Muscle of leg (tissue), 11 donors: ENCODE results near the gene CEP120. TPM values are rescaled to one million over a fixed set of nuclear protein-coding genes. Genes with fewer than 3 reads are reported as not detected.

Experiments used
- DNase-seq: peaks from one replicate; pipeline ENCODE4 v3.0.0; 2013
- H3K27ac ChIP-seq: one replicate; pipeline ENCODE4 v1.5.1; 2013; ENCODE audit warnings: mild to moderate bottlenecking, low read length, control low read depth
- H3K27me3 ChIP-seq: one replicate; pipeline ENCODE4 v1.6.1; 2013; ENCODE audit warnings: low read length; ENCODE audit not compliant: control insufficient read depth, insufficient read depth
- H3K36me3 ChIP-seq: one replicate; pipeline ENCODE4 v1.6.1; 2013; ENCODE audit warnings: low read length; ENCODE audit not compliant: control insufficient read depth, insufficient read depth
- H3K4me1 ChIP-seq: one replicate; pipeline ENCODE4 v1.6.1; 2013; ENCODE audit warnings: low read length; ENCODE audit not compliant: control insufficient read depth, insufficient read depth
- H3K4me3 ChIP-seq: one replicate; pipeline ENCODE4 v1.5.1; 2013; ENCODE audit warnings: low read length, control low read depth
- H3K9me3 ChIP-seq: replicated peaks from 2 replicates; pipeline ENCODE4 v1.6.1; 2013; ENCODE audit warnings: low read depth, low read length; ENCODE audit not compliant: control insufficient read depth
- WGBS: methylation state at CpG from one replicate; pipeline ENCODE4 v1.1.5; 2013; ENCODE audit warnings: missing lambda C conversion rate; ENCODE audit not compliant: insufficient coverage; 5-methylcytosine and 5-hydroxymethylcytosine counted together
- polyA plus RNA-seq, 8 donors: library from polyadenylated mRNA; unstranded; fragments of 120-200 nt; gene quantifications; one replicate each; pipeline versions ENCODE4 v1.2.1 to v1.2.3, GENCODE V29; 2013; ENCODE audit warnings: inconsistent platforms in 1 of 8, low replicate concordance in 1 of 8; ENCODE audit not compliant: insufficient read length in 8 of 8, insufficient read depth in 1 of 8
- total RNA-seq: library from RNA; stranded (reverse); fragments of 120-200 nt; gene quantifications from one replicate; pipeline ENCODE4 v1.2.4, GENCODE V29; 2013

Gene CEP120
- total and polyA plus RNA-seq, 9 donors, result 7.9 to 14.9 (median 12.1) TPM

DNA sequence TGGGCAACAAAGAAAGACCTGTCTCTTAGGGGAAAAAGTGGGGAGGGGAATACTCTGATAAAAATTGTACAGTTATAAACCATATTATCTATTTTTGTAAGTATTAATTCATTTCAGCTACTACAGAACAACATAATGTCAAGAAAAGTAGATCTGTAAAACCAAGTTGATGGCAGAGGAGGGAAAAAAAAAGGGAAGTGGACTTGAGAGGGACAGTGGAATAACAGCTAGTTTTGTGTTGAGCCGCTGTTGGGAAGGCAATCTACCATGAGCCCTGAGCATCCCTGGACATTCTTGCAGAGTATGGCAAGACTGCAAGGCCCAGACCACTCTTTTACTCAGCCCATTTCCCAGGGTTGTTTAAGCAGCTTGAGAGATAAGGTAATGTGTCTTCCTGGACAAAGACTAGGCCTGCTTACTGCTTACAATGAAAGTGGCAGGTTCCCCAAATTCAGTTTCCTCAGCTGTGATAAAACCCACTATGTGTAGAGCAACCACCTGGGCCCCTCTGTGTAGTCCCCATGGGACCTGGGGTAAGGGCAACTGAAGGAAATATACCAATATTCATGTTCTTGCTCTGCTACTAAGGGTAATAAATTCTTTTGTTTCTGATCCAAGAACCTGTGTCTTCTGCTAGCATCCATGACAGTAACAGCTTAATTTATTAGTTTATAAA lies 25.0 kb downstream of the CEP120 start:
- Histone ChIP-seq H3K4me1 (no peaks in the 10 kb centered on the region), H3K36me3 (peaks cover 18% of the 10 kb centered on the region), H3K4me3 (no peak overlapping the region), H3K9me3 (no peaks in the 10 kb centered on the region), H3K27ac (no peak overlapping the region), H3K27me3 (no peaks in the 10 kb centered on the region)
- DNase-seq, result no peak
- 100% methylated on average over 1 of the region's 1 CpG for WGBS

DNA sequence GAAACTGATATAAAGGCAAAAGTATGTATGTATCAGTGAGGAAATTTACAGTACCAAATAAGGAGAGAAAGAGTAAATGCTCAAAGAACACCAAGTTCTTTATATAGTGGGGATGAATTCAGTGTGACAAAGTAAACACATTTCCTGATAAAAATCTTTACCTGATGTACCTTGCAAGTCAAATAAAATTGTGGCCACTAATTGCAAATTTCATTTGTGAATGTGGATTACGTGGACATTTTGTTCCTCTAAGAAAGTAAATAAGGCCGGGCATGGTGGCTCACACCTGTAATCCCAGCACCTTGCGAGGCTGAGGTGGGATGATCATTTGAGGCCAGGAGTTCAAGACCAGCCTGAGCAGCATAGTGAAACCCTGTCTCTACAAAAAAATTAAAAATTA lies 25.7 kb downstream of the CEP120 start:
- H3K9me3 ChIP-seq, result no peaks in the 10 kb centered on the region
- 100% methylated on average over 1 of the region's 3 CpGs for WGBS
- H3K27me3 ChIP-seq, result no peaks in the 10 kb centered on the region
- H3K36me3 ChIP-seq, result peaks cover 16% of the 10 kb centered on the region
- DNase-seq, result no peak
- no peak overlapping the region for H3K4me3 ChIP-seq
- H3K27ac ChIP-seq, result no peak overlapping the region
- no peaks in the 10 kb centered on the region for H3K4me1 ChIP-seq

DNA sequence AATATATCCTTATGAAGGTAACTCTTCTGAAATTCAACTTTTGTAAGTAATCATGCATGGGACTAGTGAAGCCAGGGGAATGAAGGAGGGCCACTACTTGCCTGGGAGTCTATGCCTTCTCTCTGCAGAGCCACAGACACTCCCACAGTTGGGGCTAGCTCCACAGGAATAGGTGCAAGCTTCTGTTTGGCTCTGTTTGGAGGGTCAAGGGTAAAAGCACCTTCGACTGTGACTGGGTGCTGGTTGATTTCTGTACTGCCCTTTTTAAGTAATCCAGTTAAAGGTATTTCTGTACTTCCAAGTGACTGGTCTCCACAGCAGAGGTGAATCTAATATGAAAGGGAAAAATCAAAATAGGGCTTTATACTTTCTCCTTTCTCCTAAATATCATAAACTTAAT lies 32.2 kb downstream of the CEP120 start:
- no CpG with 5 or more reads among the region's 1 CpG for WGBS
- no peaks in the 10 kb centered on the region for H3K27me3 ChIP-seq
- H3K36me3 ChIP-seq, result peaks cover 12% of the 10 kb centered on the region
- H3K4me1 ChIP-seq, result no peaks in the 10 kb centered on the region
- H3K27ac ChIP-seq, result no peak overlapping the region
- DNase-seq, result no peak
- H3K9me3 ChIP-seq, result no peaks in the 10 kb centered on the region
- no peak overlapping the region for H3K4me3 ChIP-seq

DNA sequence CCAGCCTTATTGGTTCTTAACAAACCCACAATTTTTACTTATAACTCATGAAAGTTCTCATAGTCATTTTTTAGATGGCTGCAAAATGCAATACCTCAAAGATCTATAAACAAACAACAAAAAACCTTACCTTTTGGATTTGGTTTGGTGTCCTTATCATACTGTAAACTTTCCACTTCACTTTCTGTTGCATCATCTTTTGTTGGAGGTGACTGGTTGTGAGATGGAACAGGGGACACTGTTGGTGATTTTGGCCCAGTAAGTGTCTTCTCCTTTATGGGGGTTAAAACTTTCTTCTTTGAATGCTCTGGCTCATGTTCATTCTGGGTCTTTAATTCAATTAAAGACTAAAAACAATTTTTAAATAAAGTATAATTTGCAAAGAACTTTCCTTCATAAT lies 33.4 kb downstream of the CEP120 start:
- Histone ChIP-seq H3K27ac (no peak overlapping the region), H3K27me3 (no peaks in the 10 kb centered on the region), H3K4me1 (no peaks in the 10 kb centered on the region), H3K36me3 (peaks cover 17% of the 10 kb centered on the region), H3K9me3 (no peaks in the 10 kb centered on the region), H3K4me3 (no peak overlapping the region)
- DNase-seq, result no peak

DNA sequence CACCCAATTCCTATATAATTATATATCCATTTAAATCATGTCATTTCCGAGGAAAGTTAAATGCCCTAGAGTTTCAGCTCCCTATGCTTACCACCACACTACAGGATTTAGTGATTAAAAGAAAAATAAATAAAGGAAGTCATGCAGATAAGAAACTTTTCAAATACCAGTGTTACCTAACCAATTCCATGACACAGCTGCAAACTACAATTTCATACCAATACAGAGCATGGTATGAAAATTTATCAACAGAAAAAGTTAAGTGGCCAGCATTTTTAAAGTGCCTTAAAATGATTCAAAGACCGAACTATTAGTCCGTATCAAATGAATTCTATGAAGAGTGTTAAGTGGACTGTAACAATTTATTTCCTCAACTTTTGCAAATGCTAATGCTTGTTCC lies 35.9 kb downstream of the CEP120 start:
- Histone ChIP-seq H3K9me3 (no peaks in the 10 kb centered on the region), H3K4me1 (no peaks in the 10 kb centered on the region), H3K4me3 (no peak overlapping the region), H3K36me3 (peaks cover 12% of the 10 kb centered on the region), H3K27me3 (no peaks in the 10 kb centered on the region), H3K27ac (no peak overlapping the region)
- WGBS, result no CpG with 5 or more reads among the region's 3 CpGs
- no peak for DNase-seq

DNA sequence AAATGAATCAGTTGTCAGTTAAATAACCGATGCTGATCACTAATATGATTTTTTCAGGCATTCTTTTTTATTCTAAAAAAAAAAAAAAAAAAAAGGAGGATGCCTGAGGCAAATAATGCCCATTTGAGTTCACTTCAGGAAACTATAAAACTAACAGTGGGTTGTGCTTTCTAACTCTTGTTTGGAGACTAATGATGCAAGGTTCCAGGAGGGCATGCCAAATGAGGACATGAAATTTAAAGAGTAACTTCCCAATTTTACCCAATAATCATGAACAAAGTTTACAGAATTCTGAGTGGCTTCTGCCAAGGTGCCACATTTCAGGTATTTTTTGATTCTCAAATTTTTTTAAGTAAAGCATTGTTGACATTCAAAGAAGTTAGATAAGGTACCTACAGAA lies 41.0 kb downstream of the CEP120 start:
- no CpG with 5 or more reads among the region's 1 CpG for WGBS
- H3K36me3 ChIP-seq, result peaks cover 22% of the 10 kb centered on the region

DNA sequence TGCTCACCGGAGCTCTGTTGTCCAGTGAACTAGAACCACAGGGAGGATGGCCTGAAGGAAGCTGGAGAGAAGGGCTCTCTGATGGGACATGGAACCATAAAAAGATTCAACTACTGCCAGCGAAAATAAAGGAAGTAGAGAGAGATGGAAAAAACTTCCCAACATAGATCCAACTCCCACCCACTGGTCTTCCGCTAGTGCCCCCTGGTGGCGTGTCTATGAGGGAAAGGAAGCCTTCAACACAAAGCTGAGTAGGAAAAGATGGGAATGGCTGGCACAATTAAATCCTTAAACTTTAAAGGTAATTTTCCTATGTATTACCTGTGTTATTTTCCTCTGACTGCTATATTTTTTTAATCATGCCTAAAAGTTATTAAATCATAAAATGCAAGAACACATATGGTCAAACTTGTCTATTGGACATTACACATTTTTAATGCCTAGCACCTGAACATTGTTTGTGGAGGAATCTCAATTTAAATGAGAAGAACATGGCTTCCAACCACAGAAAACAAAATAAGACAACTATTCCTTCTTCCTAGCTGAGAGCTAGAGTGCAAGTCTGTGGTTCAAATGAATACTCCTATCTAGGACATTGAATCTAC lies 51.5 kb downstream of the CEP120 start:
- H3K9me3 ChIP-seq, result no peaks in the 10 kb centered on the region
- no peaks in the 10 kb centered on the region for H3K27me3 ChIP-seq
- no peak overlapping the region for H3K4me3 ChIP-seq
- no peak overlapping the region for H3K27ac ChIP-seq
- H3K36me3 ChIP-seq, result peaks cover 12% of the 10 kb centered on the region
- H3K4me1 ChIP-seq, result no peaks in the 10 kb centered on the region
- DNase-seq, result peak; percentile 16
- 100% methylated on average over 1 of the region's 4 CpGs for WGBS

More for the DNA sequence above, 41.0 kb downstream of the CEP120 start:
- no peaks in the 10 kb centered on the region for H3K9me3 ChIP-seq
- no peak for DNase-seq
- no peaks in the 10 kb centered on the region for H3K27me3 ChIP-seq
- no peak overlapping the region for H3K27ac ChIP-seq
- no peak overlapping the region for H3K4me3 ChIP-seq
- no peaks in the 10 kb centered on the region for H3K4me1 ChIP-seq

DNA sequence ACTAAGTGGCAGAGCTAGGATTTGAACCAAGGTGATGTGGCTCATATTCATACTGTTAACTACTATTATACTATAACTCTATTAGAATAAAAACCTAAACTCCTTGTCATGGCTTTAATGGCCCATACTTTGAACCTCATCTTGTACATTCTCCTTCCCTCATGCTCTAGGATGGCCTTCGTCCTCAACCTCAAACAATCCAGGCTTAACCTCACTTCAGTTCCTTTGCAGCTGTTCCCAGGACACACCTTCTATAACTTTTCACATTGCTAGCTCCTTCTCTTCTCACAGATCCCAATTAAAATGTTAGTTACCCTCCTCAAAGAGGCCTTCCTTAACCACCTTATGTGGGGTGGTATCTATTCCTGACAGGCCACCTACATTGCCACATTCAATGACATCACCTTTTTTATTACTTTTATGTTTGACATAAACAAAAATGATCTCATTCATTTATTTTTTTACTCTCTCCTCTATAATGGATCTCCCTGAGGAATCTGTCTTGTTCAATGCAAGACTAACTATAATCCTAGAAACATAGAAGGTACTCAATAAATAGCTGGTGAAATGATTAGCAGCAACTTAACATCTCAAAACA lies 53.7 kb downstream of the CEP120 start:
- H3K4me1 ChIP-seq, result no peaks in the 10 kb centered on the region
- no peaks in the 10 kb centered on the region for H3K9me3 ChIP-seq
- no peak for DNase-seq
- H3K36me3 ChIP-seq, result peaks cover 6% of the 10 kb centered on the region
- WGBS, result 93% methylated on average over 1 of the region's 1 CpG
- H3K27ac ChIP-seq, result no peak overlapping the region
- H3K4me3 ChIP-seq, result no peak overlapping the region
- H3K27me3 ChIP-seq, result no peaks in the 10 kb centered on the region

DNA sequence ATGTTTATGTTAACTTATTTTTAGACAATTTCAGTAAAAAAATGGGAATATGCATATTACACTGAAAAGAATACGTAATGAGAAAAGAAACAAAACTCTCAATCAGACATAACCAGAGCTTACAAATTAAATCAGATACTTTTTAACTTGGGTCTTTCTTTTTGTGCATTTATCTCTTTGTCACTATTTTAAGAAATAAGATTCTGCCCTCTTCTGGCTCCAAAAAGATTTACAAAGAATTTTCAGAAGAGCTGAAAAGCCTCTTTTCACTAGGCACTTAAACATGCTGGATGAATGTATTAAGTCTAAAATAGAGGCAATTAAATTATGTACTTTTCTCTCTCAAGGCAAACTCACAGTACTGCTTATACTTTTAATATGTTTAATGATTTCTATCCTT lies 55.5 kb downstream of the CEP120 start:
- Histone ChIP-seq H3K27ac (no peak overlapping the region), H3K36me3 (no peaks in the 10 kb centered on the region), H3K4me3 (no peak overlapping the region), H3K9me3 (no peaks in the 10 kb centered on the region), H3K4me1 (no peaks in the 10 kb centered on the region), H3K27me3 (no peaks in the 10 kb centered on the region)
- DNase-seq, result peak; percentile 44
- no CpG with 5 or more reads among the region's 1 CpG for WGBS

DNA sequence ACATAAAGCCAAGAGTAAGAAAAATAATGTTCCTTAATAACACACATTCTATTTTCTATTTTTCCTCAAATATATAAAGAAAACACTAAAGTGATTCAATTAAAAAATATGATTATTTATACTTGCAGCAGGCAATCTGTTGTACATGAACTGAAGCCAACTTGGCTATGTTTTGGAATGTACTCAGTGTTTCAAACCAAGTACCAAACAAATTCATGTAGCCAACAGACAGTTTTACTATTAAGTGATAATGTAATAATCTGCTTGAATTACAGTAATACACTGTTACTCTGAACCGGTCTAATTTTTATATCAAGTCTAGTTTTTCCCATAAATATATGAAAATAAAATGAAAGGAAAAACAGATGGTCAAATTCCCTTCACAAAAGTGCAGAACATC lies 58.0 kb downstream of the CEP120 start:
- peak; percentile 68 for DNase-seq
- Histone ChIP-seq H3K27ac (no peak overlapping the region), H3K4me1 (no peaks in the 10 kb centered on the region), H3K36me3 (peaks cover 4% of the 10 kb centered on the region), H3K4me3 (no peak overlapping the region), H3K9me3 (no peaks in the 10 kb centered on the region), H3K27me3 (no peaks in the 10 kb centered on the region)
- no CpG with 5 or more reads among the region's 1 CpG for WGBS
